K562 (cell line): Measurements from ENCODE around the gene UBN1. TPM values are rescaled to one million over a fixed set of nuclear protein-coding genes. Genes with fewer than 3 reads are reported as not detected.

ENCODE experiments used
- ATAC-seq: fragments of 200-7000 bp; cut with Tn5 transposase; 3 replicates; pipeline ENCODE4 v1.9.1; 2020; ENCODE audit warnings: moderate library complexity
- BruUV-seq: library from RNA; stranded (reverse); fragments of 400-500 nt; replicated peaks from 2 replicates; lab custom pipeline; 2021; lab: Mats Ljungman, UMichigan
- CTCF ChIA-PET: fragments of 300-600 bp; formaldehyde crosslinking; extraction: SDS; loops from one replicate; lab custom pipeline; 2021; ENCODE audit warnings: low intra/inter-chr PET ratio; lab: Yijun Ruan, JAX
- POLR2A ChIA-PET: fragments of 300-600, 350-650 bp; sonication (Branson Sonifier 250); formaldehyde crosslinking; extraction: SDS; loops from one replicate; lab custom pipeline; 2021; ENCODE audit warnings: antibody characterized with exemption, inconsistent platforms; lab: Yijun Ruan, JAX
- DNase-seq, 4 experiments: peaks; one replicate each; pipeline versions ENCODE4 v3.0.0 to v3.0.0-alpha.2; 2011 to 2018; ENCODE audit warnings: low spot score in 3 of 4, mixed read lengths in 3 of 4; ENCODE audit errors: extremely low read depth in 1 of 4
- FAIRE-seq: peaks from 2 replicates; lab custom pipeline; 2011; peaks lifted over from hg19 to GRCh38; lab: Jason Lieb, UNC
- H2AFZ ChIP-seq: 2 replicates; pipeline ENCODE4 v1.6.0; 2011; ENCODE audit warnings: low read depth, low read length, control low read depth, inconsistent platforms
- H3K27ac ChIP-seq: fragments of 200-600 bp; 3 replicates; pipeline ENCODE4 v1.8.0; 2011; ENCODE audit warnings: low read depth, mild to moderate bottlenecking, control low read depth, inconsistent platforms, low read length, moderate library complexity, mixed read lengths; ENCODE audit errors: extremely low read depth
- H3K27me3 ChIP-seq, 2 experiments: fragments of 300-600 bp in 1 of 2; 2 replicates in 1 of 2; 3 replicates in 1 of 2; pipeline versions ENCODE4 v1.6.0 to v1.8.0; 2011; ENCODE audit warnings: inconsistent platforms in 2 of 2, low read length in 2 of 2, mild to moderate bottlenecking in 1 of 2, mixed read lengths in 1 of 2, moderate library complexity in 1 of 2; ENCODE audit not compliant: control insufficient read depth in 2 of 2, insufficient read depth in 2 of 2
- H3K36me3 ChIP-seq: fragments of 300-600 bp; 3 replicates; pipeline ENCODE4 v1.8.0; 2011; ENCODE audit warnings: mild to moderate bottlenecking, low read length, inconsistent platforms; ENCODE audit not compliant: control insufficient read depth, insufficient read depth
- H3K4me1 ChIP-seq, 2 experiments: fragments of 200-600 bp in 1 of 2; replicated peaks in 1 of 2; 2 replicates in 1 of 2; 3 replicates in 1 of 2; pipeline versions ENCODE4 v1.5.1 to v1.8.0; 2011; ENCODE audit warnings: inconsistent platforms in 2 of 2, low read length in 2 of 2, mild to moderate bottlenecking in 1 of 2, mixed read lengths in 1 of 2, moderate library complexity in 1 of 2; ENCODE audit not compliant: control insufficient read depth in 2 of 2, insufficient read depth in 2 of 2
- H3K4me2 ChIP-seq: 2 replicates; pipeline ENCODE4 v1.6.1; 2011; ENCODE audit warnings: low read length, control low read depth, inconsistent platforms, mixed read lengths; ENCODE audit not compliant: insufficient read depth
- H3K4me3 ChIP-seq: fragments of 200-600 bp; sonication (generic), shearing (Covaris generic); 2 replicates; pipeline ENCODE4 v1.5.1; 2016; ENCODE audit warnings: control low read depth, inconsistent platforms
- H3K79me2 ChIP-seq: fragments of 200-600 bp; 3 replicates; pipeline ENCODE4 v1.8.0; 2011; ENCODE audit warnings: low read length, inconsistent platforms; ENCODE audit not compliant: control insufficient read depth, insufficient read depth
- H3K9ac ChIP-seq, 2 experiments: 2 replicates each; pipeline versions ENCODE4 v1.6.0 to v1.6.1; 2011; ENCODE audit warnings: low read depth in 2 of 2, low read length in 2 of 2, control low read depth in 1 of 2, inconsistent platforms in 1 of 2, mild to moderate bottlenecking in 1 of 2, mixed read lengths in 1 of 2; ENCODE audit not compliant: insufficient read depth in 1 of 2
- H3K9me1 ChIP-seq: one replicate; pipeline ENCODE4 v1.6.0; 2011; ENCODE audit warnings: inconsistent platforms, mild to moderate bottlenecking, low read length, moderate library complexity; ENCODE audit not compliant: control insufficient read depth, insufficient read depth
- H3K9me3 ChIP-seq: replicated peaks from 2 replicates; pipeline ENCODE4 v1.5.1; 2011; ENCODE audit warnings: low read depth, low read length, inconsistent platforms; ENCODE audit not compliant: control insufficient read depth, insufficient read depth
- H4K20me1 ChIP-seq: replicated peaks from 2 replicates; pipeline ENCODE4 v1.6.1; 2011; ENCODE audit warnings: low read length, inconsistent platforms, mixed read lengths; ENCODE audit not compliant: control insufficient read depth, insufficient read depth
- CBFA2T3 ChIP-seq: fragments of 450-650 bp; IDR thresholded peaks from 2 replicates; pipeline ENCODE4 v1.6.1; 2017
- FOS ChIP-seq: IDR thresholded peaks from 3 replicates; pipeline ENCODE4 v1.6.1; 2011; ENCODE audit not compliant: insufficient read length; ENCODE audit errors: extremely low read depth
- FOXK1 ChIP-seq: sonication (generic); formaldehyde crosslinking; IDR thresholded peaks from 2 replicates; pipeline ENCODE4 v1.8.0; 2022; ENCODE audit warnings: missing genetic modification reagents, mild to moderate bottlenecking, borderline replicate concordance
- PYGO2 ChIP-seq: fragments of 450-650 bp; IDR thresholded peaks from 2 replicates; pipeline ENCODE4 v1.6.1; 2016; ENCODE audit warnings: mild to moderate bottlenecking, missing genetic modification characterization, moderate library complexity, missing compliant biosample characterization
- TARDBP ChIP-seq: fragments of 450-650 bp; IDR thresholded peaks from 2 replicates; pipeline ENCODE4 v1.6.1; 2016
- ZFP36 ChIP-seq: fragments of 150-350 bp; IDR thresholded peaks from 2 replicates; pipeline ENCODE4 v1.6.1; 2018; ENCODE audit warnings: low read length, low read depth; ENCODE audit not compliant: partially characterized antibody
- WGBS: fragments of 100-300 bp; shearing (Covaris generic); methylation state at CpG from one replicate; pipeline ENCODE4 v1.1.6; 2016; ENCODE audit warnings: low coverage, mixed read lengths; ENCODE audit not compliant: insufficient coverage; ENCODE audit errors: missing lambda C conversion rate; 5-methylcytosine and 5-hydroxymethylcytosine counted together
- in situ Hi-C: fragments of 300-500 bp; cut with MboI; formaldehyde crosslinking; loops from 4 replicates; pipeline ENCODE4 v1.15.0; 2018; ENCODE audit warnings: inconsistent platforms, mixed read lengths
- intact Hi-C: fragments of 100-400 bp; cut with micrococcal nuclease; formaldehyde crosslinking; loops from 2 replicates; pipeline ENCODE4 v1.14.2; 2022
- polyA plus RNA-seq, 8 experiments: library from polyadenylated mRNA; depleted of rRNA in 4 of 8; stranded (reverse) in 5 of 8; unstranded in 3 of 8; fragments of >200 nt; fragmentation: Nextera tagmentation in 2 of 8; fragmentation: Illumina TruSeq in 1 of 8; extraction: Ambion mirVana in 2 of 8; extraction: Trizol in 1 of 8; gene quantifications; 2 replicates each; pipeline versions ENCODE4 v1.2.1 to v1.2.3, GENCODE V29; 2011 to 2014; ENCODE audit warnings: inconsistent platforms in 1 of 8, missing spikeins in 1 of 8
- total RNA-seq, 7 experiments: library from RNA; depleted of rRNA in 6 of 7; stranded (reverse); fragments of >200 nt in 6 of 7; fragmentation: Illumina TruSeq in 2 of 7; extraction: Trizol in 2 of 7; gene quantifications; 2 replicates each; pipeline versions ENCODE4 v1.2.1 to v1.2.3, GENCODE V29; 2011 to 2021; ENCODE audit warnings: low replicate concordance in 1 of 7

The UBN1 gene
- total and polyA plus RNA-seq, 9 of the 15 experiments (the other 6 are each of a cell fraction or from before 2014, with no cell fraction given), result 1.5 to 45.7 (median 20.6) TPM

DNA sequence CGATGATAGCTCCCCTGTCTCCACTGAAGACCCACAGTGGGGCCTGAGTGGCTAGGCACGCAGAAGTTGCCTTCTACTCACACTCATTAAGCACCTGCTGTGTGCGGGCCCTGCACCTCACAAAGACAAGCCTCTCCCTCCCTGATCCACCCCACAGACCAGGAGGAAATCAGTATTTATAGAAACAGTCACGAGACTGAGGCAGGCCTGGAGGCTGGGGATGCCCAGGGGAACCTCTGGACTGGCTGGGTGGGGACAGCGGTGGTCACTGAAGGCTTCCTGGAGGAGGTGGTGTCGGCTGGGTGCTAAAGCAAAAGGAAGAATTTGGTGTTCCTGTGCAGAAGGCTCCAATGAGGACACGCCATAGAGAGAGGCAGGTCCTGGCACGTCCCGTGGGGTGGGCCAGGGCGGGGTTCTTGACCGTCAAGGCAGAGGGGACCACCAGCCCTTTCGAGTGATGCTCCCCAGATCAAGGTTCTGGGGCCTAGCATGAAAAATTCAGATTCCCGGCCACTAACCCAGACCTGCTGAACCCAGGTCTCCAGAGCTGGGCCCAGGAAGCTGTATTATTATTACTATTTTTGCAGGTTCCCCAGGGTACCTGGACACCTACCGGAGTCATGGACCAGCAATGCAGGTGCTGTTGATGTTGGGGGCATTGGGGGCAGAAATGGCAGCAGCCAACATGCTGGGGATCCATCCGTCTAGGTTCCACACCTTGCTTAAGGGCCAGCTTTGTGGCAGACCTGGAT lies 66.7 kb downstream of the UBN1 start:
- no peaks in the 10 kb centered on the region for H3K36me3 ChIP-seq
- H3K9me3 ChIP-seq, result no peaks in the 10 kb centered on the region
- no peak for DNase-seq
- H3K9ac ChIP-seq, result no peak overlapping the region
- no peaks in the 10 kb centered on the region for H4K20me1 ChIP-seq
- no peak for FAIRE-seq
- H3K27ac ChIP-seq, result no peak overlapping the region
- 38% methylated on average over 14 of the region's 15 CpGs for WGBS
- no peak overlapping the region for H3K4me3 ChIP-seq
- TF ChIP-seq FOS (peak; percentile 13), ZFP36 (peak; percentile 74), CBFA2T3 (peak; percentile 76), FOXK1 (no peak), PYGO2 (tag) (no peak), TARDBP (no peak)
- peaks cover 0 to 8% of the 10 kb centered on the region in 2 experiments; a peak in 2 of 5 replicates for H3K4me1 ChIP-seq
- BruUV-seq, result no TSS peak
- ChIA-PET POLR2A (interaction anchor here (0.7 to 2.0 kb wide), 5 partner anchors 14 to 127 kb away, joined by 3 to 6 read pairs (median 3); no protein-coding TSS in a partner anchor), CTCF (no interaction called here)
- no peaks in the 10 kb centered on the region for H3K9me1 ChIP-seq
- H2AFZ ChIP-seq, result no peak overlapping the region
- in situ Hi-C loops (no loop called here), intact Hi-C loops (no loop called here)
- ATAC-seq, result no peak
- no peak overlapping the region for H3K4me2 ChIP-seq
- H3K27me3 ChIP-seq, result peaks cover 2 to 33% of the 10 kb centered on the region in 2 experiments; a peak in 3 of 5 replicates
- H3K79me2 ChIP-seq, result no peaks in the 10 kb centered on the region
